Suprapubic skin (tissue), 4 donors: ENCODE measurements around the gene RPTOR. TPM values are rescaled to one million over a fixed set of nuclear protein-coding genes. Genes with fewer than 3 reads are reported as not detected.

Source experiments
- DNase-seq, 2 donors: peaks; one replicate each; pipeline ENCODE4 v3.0.0-alpha.2; 2019; ENCODE audit warnings: low spot score in 2 of 2
- H3K27ac ChIP-seq: fragments of 200-600 bp; sonication (generic); one replicate; pipeline ENCODE4 v1.5.1; 2019
- H3K27me3 ChIP-seq: fragments of 200-600 bp; sonication (generic); one replicate; pipeline ENCODE4 v1.5.1; 2019
- H3K36me3 ChIP-seq: fragments of 200-600 bp; sonication (generic); one replicate; pipeline ENCODE4 v1.5.1; 2019
- H3K4me1 ChIP-seq: fragments of 200-600 bp; sonication (generic); one replicate; pipeline ENCODE4 v1.5.1; 2019
- H3K4me3 ChIP-seq: fragments of 200-600 bp; sonication (generic); one replicate; pipeline ENCODE4 v1.5.1; 2019; ENCODE audit warnings: mild to moderate bottlenecking
- H3K9me3 ChIP-seq: fragments of 200-600 bp; sonication (generic); one replicate; pipeline ENCODE4 v1.5.1; 2019
- EP300 ChIP-seq: sonication (generic); formaldehyde crosslinking; IDR thresholded peaks from one replicate; pipeline ENCODE4 v1.6.1; 2017; ENCODE audit warnings: antibody characterized with exemption
- POLR2A ChIP-seq, 2 donors: fragments of 450-650 bp; IDR thresholded peaks; one replicate each; pipeline ENCODE4 v1.6.1; 2017; ENCODE audit warnings: antibody characterized with exemption in 2 of 2, mild to moderate bottlenecking in 2 of 2, moderate library complexity in 2 of 2
- POLR2AphosphoS5 ChIP-seq, 3 donors: sonication (generic); formaldehyde crosslinking; IDR thresholded peaks; one replicate each; pipeline ENCODE4 v1.6.1; 2017; ENCODE audit warnings: antibody characterized with exemption in 3 of 3
- WGBS: methylation state at CpG from one replicate; pipeline ENCODE4 v1.1.5; 2018; 5-methylcytosine and 5-hydroxymethylcytosine counted together
- total RNA-seq, 4 donors: library from RNA; depleted of rRNA; stranded (reverse); fragments of >200 nt; gene quantifications; one replicate each; pipeline ENCODE4 v1.1.0, GENCODE V29; 2016
- TF ChIP-seq, protein P1 (sequence below), 2 donors: fragments of 200-600 bp in 1 of 2; fragments of 450-650 bp in 1 of 2; sonication (generic) in 1 of 2; IDR thresholded peaks; one replicate each; pipeline ENCODE4 v1.5.1; 2016 to 2019; ENCODE audit warnings: antibody characterized with exemption in 2 of 2, mild to moderate bottlenecking in 1 of 2, moderate library complexity in 1 of 2

Gene RPTOR
- total RNA-seq, 4 donors from 2014 or later = 45.8 to 84.6 (median 53.0) TPM

GRCh38 chr17:80629298-80630028, 84.8 kb downstream of the RPTOR start:
- no peak for DNase-seq
- WGBS = 92% methylated on average over 13 of the region's 13 CpGs
- TF ChIP-seq EP300 (no peak), POLR2AphosphoS5 (IDR thresholded peaks at IDR 0.05) (no peak), POLR2A (IDR thresholded peaks at IDR 0.05) (no peak)
- TF ChIP-seq, protein P1, sequence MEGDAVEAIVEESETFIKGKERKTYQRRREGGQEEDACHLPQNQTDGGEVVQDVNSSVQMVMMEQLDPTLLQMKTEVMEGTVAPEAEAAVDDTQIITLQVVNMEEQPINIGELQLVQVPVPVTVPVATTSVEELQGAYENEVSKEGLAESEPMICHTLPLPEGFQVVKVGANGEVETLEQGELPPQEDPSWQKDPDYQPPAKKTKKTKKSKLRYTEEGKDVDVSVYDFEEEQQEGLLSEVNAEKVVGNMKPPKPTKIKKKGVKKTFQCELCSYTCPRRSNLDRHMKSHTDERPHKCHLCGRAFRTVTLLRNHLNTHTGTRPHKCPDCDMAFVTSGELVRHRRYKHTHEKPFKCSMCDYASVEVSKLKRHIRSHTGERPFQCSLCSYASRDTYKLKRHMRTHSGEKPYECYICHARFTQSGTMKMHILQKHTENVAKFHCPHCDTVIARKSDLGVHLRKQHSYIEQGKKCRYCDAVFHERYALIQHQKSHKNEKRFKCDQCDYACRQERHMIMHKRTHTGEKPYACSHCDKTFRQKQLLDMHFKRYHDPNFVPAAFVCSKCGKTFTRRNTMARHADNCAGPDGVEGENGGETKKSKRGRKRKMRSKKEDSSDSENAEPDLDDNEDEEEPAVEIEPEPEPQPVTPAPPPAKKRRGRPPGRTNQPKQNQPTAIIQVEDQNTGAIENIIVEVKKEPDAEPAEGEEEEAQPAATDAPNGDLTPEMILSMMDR (IDR thresholded peaks at IDR 0.05) = no peak

DNA sequence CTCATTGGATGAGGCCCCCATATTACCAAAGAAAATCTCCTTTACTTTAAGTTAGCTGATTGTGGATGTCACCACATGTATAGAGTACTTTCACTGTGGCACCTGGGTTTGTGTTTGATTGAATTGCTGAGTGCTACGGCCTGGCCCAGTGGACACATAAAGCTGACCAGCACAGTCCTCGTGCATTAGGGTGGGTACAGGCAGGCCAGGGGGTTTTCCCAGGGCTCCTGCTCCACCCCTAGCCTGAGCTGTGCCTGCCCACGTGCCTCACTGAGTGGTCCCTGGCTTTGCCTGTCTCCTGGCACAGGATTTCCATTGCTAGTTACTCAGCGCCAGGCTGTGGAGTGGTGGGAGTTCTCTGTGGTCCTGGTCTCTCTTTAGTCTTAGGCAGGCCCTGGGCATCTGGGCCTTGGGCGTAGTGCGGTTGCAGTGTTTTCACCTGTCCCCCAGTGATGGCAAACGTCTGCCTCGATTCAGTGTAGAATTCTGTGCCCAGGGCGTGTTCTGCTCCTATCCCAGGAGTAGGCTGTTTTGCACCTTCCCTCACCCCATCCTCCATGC, 86.0 kb downstream of the RPTOR start:
- Histone ChIP-seq H3K9me3 (no peaks in the 10 kb centered on the region), H3K27me3 (no peaks in the 10 kb centered on the region), H3K4me1 (peaks cover 4% of the 10 kb centered on the region), H3K36me3 (peaks cover 5% of the 10 kb centered on the region), H3K27ac (no peak overlapping the region), H3K4me3 (no peak overlapping the region)
- no peak for DNase-seq
- TF ChIP-seq, protein P1 (IDR thresholded peaks at IDR 0.05) = no peak
- TF ChIP-seq POLR2A (IDR thresholded peaks at IDR 0.05) = no peak
- WGBS = 90% methylated on average over 8 of the region's 9 CpGs

More at GRCh38 chr17:80629298-80630028, 84.8 kb downstream of the RPTOR start:
- no peaks in the 10 kb centered on the region for H3K27me3 ChIP-seq
- H3K9me3 ChIP-seq = no peaks in the 10 kb centered on the region
- no peak overlapping the region for H3K27ac ChIP-seq
- peaks cover 4% of the 10 kb centered on the region for H3K4me1 ChIP-seq
- peaks cover 6% of the 10 kb centered on the region for H3K36me3 ChIP-seq
- H3K4me3 ChIP-seq = no peak overlapping the region

- DNase-seq = no peak
- H3K27me3 ChIP-seq = no peaks in the 10 kb centered on the region
- 84% methylated on average over 10 of the region's 10 CpGs for WGBS
- H3K4me1 ChIP-seq = peaks cover 4% of the 10 kb centered on the region
- H3K36me3 ChIP-seq = peaks cover 4% of the 10 kb centered on the region
- no peaks in the 10 kb centered on the region for H3K9me3 ChIP-seq
- no peak overlapping the region for H3K27ac ChIP-seq
- TF ChIP-seq POLR2AphosphoS5 (IDR thresholded peaks at IDR 0.05) (no peak), EP300 (no peak), POLR2A (IDR thresholded peaks at IDR 0.05) (no peak)
- TF ChIP-seq, protein P1 (IDR thresholded peaks at IDR 0.05) = no peak
- H3K4me3 ChIP-seq = no peak overlapping the region
These were observed 86.8 kb downstream of the RPTOR start for GRCh38 chr17:80631142-80632045.

GRCh38 chr17:80632046-80632581, 87.5 kb downstream of the RPTOR start:
- Histone ChIP-seq H3K4me1 (peaks cover 4% of the 10 kb centered on the region), H3K27me3 (no peaks in the 10 kb centered on the region), H3K27ac (no peak overlapping the region), H3K4me3 (no peak overlapping the region), H3K36me3 (no peaks in the 10 kb centered on the region), H3K9me3 (no peaks in the 10 kb centered on the region)
- 76% methylated on average over 12 of the region's 12 CpGs for WGBS
- TF ChIP-seq POLR2A (IDR thresholded peaks at IDR 0.05) (no peak), POLR2AphosphoS5 (IDR thresholded peaks at IDR 0.05) (no peak), EP300 (no peak)
- TF ChIP-seq, protein P1 (IDR thresholded peaks at IDR 0.05) = no peak
- no peak for DNase-seq
